GM21390 (cell line): ENCODE measurements around the gene COL4A2.

ENCODE experiments used
- ATAC-seq: cut with Tn5 transposase; IDR thresholded peaks from one replicate; pipeline ENCODE4 v1.9.1; 2021; ENCODE audit not compliant: unreplicated experiment

The COL4A2 gene

DNA sequence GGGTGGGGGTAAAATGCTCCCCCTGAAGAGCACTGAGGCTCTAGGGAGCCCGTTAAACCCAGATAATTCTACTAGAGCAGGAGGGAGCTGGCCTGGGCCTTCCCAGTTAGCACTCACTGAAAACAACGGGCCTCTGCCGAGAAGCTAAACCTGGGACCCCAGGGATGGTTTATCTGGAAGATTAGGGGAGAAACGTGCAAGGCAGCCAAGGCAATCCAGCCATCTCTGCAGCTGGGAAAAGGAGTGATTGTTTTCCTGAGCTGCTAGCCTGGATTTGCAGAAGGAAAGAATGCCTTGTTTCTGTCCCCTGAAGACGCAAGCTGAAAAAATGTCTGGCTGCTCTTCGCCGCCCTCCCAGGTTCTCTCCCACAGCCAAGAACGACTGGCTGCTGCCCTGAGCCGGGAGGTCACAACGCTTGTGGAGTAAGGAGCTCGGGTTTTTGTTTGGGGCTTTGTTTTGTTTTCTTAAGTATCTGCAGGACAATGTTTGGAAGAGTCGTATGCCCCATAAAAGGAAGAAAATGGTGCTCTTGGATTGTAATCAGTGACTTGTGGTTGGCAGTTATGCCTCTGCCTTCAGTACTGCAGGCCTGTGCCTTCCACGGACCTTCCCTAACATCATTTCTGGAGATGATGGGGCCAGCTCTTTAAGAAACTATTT, 31.5 kb downstream of the COL4A2 start:
- no peak for ATAC-seq

DNA sequence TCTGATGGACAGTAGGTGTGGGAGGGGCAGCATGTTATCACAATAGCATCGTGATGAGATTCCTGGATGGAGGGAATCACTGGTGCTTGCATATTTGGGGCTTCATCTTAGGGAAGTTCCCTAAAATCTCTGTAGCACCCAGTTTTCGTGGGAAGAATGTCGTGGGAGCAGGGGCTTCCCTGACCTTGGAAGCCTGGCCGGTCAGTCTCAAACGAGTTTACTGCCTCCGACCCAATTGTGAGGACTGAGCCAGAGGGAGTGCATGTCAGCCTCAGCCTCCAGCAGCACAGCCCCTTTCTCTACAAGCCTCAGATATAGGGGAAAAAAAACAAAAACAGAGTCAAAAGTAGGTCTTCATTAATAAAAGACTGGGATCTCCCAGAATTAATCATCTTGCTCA, 32.2 kb downstream of the COL4A2 start:
- ATAC-seq, result no peak

DNA sequence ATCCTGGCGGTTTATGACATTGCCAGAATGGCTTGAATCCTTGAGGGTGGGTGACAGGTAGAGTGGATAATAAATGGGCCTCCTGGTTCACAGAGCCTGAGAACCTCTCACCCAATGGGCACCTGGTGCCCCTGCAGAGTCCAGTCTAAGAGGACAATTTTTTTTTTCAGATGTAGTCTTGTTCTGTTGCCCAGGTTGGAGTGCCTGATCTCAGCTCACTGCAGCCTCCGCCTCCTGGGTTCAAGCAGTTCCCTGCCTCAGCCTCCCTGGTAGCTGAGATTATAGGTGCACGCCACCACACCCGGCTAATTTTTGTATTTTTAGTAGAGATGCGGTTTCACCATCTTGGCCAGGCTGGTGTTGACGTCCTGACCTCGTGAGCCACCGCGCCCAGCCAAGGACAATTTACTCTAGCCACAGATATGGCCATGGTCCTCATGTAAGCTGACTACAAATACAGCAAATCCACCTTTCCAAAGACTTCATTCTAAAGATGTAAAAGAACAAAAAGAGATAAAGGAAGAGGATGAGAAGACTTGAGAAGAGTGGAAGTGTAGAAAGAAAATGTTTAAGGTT, 33.0 kb downstream of the COL4A2 start:
- ATAC-seq, result no peak

DNA sequence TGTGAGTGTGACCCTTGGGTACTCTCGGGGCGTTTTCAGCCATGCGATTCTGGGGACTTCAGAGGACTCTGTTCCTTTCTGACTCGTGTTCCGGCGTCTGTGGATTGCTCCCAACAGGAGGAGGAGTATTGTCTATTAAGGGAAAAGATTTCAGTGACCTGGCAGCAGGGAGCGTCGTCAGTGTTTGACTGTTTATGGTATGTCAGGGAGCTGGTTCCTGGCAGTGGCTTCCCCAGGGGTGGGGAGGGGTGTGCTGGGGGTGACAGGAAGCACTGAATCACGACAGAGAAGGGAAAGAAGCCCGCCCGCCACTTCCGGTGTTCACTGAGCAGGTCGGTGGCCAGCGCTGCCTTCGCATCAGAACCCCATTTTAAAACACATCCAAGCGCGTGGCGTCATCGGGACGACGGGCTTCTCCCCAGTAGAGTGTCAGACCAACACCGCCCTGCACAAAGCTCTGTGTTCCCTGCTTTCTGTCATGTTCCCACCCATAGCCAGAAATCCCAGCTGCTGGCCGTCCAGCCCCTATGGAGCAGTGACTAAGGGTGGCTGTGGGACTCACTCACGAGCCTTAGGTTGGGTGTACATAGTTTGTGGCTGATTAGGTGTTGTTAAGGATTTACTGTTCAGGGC, 33.8 kb downstream of the COL4A2 start:
- ATAC-seq, result no peak

DNA sequence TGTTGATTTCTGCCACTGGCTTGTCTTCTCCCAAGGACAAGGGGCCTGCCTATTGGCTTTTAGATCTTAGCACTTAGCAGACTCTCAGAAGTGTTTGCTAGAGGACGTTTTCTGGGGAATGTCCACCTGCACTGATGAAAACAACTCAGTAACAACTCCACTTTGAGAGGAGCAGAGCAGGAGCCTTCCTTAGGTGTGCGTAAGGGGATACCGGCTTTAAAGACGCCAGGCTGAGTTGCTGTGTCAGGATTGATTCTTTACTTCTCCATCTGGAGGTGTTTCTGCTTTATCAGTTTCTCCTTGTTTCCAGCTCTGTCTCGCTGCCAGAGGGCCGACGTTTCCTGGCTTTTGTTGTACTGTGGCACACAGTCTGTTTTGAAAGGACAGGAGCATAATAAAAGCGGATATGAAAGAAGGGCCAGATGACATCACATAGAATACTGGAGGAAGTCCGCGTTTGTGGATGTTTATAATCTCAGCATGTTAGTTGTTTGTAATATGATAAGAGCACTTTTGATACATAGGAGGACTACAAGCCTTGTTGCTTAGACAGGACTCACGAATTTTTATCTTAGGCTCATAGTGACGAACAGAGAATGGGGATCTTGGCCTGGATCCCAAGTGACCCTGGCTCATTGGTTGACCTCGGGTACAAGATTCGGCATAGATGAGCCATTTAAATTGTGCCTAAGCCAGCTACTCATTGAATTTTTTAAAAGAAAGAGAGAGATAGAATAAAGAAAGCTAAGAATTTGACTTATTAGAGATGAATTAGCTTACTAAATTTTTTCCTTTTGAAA, 34.6 kb downstream of the COL4A2 start:
- peak; percentile 51 for ATAC-seq

DNA sequence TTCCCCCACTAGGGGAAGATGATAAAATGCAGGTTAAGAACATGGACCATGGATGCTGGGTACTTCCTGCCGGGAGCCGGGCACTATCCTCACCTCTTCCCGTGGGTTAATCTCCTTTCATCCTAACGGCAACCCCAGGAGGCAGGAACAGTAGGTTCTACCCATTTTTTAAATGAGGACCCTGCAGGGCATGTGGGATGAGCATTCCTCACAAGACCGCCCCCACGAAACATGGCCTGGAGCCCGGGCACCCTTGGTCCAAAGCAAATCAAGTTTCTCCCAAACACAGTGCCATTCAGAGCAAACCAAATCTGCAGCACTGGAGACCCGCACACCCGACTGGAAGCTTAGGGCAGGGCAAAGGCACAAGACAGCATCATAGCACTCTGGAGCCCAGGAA, 35.4 kb downstream of the COL4A2 start:
- ATAC-seq, result no peak

DNA sequence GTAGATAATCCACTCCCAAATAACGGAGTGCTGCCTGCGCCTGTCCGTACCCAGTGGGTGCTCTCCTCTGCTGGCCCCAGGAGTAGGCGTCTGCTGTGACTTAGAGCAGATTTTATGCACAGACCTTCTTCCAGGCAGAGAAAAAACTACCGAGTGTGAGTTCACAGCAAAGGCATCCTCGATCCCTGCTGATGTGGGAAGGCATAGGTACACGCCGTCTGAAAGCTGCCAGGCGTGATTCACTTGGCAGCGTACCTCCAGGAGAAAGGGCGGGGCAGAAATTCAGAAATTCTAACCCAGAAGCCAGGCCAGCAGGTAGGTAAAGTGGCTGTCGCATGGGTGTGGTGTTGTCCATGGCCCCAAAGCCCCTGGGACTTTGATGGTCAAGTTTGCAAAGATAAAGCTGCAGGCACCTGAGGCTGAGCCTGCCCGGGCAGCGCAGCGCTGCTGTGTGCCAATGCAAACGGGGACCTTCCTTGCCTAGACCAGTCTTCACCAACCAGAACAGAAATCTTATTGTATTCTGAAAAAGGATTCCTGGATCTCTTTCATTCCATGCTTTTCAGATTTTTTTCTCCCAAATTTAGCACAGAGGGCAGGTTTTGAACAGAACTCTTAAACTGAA, 36.3 kb downstream of the COL4A2 start:
- ATAC-seq, result no peak

DNA sequence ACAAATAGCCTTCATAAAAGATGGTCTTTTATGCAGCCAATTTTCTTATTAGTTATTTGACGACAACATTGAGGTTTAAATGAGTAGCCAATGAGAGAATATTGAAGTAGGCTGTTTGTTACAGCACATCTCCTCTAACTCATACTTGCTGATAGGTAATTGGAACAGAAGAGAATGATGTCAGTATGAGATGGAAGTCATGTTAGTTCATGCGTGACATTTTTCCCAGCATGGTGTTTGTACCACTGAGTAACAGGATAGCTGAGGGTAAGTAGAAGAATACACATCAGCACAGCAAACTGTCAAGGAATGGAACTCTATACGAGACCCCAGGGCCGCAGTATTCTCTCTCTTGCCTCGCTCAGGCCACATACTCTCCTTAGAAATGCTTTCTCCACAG, 37.2 kb downstream of the COL4A2 start:
- ATAC-seq, result no peak

DNA sequence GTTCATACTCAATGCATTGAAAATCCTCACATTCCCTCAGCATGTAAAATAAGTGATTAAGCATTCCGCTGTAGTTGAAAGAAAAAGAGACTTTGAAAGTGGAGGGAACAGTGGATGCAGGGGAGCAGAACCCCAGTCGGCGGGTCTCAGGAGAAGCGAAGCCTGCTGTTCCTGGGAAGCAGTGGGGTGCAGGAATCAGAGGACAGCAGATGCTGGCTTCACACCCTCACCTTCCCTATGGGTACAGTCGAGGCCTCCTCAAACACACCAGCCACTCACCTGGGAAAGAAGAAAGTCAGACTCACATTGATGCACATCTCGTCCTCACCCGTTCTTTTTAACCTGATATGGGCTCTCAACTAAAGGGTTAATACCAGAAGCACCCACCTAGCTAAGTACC, 38.2 kb downstream of the COL4A2 start:
- no peak for ATAC-seq

DNA sequence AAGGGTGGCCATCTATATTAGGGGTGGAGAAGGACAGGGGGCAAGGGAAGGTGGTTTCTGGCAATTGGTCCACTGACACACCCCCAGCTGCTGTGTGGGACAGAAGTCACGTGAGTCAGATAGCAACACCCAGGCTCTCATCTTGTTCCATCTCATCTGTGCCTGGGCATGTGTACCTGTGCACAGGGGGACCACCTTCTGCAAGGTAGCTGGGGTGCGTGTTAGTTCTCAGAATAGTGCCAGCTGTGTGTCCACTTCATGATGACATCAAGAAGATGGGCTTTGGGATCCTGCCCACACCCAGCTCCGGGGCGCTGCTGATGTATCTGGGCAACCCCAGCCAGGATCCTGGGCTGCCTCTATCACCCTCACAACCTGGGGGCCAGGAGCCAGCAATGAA, 38.6 kb downstream of the COL4A2 start:
- ATAC-seq, result no peak

DNA sequence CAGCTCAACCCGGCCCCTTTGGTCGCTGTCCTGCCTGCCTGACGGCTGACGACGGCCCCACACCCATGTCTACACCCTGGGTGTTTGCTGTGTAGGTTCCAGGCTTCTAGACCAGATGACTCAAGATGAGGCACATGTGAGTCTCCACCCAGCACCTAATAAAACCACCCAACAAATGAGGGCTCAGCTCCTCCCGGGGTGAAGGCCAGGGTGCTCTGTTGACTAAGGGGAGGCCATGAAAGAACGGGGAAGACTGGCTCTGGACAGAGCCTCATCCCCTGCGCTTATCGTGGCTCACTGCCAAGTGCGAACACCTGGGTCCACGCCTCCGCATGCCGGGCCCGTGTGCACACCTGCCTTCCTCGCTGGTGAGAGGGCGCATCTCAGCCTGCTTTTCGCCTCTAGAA, 39.6 kb downstream of the COL4A2 start:
- no peak for ATAC-seq

DNA sequence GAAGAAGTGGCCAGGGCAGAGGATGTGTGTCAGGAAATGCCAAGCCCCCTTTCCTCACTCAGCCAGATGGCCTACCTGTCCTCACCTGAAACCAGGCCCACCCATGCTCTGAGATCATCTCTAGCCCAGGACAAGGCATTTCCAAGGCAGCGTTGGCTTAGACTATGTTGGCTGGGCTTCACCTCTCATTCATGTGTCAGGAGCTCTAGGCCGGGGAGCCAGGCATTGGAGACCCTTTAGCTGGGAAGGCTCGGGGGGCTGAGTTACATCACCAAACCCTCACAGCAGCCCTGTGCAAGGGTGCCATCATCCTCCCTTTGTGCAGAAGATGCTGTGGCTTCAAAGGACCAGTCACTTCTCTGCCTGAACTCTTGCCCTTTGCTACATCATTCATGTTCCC, 40.0 kb downstream of the COL4A2 start:
- no peak for ATAC-seq

DNA sequence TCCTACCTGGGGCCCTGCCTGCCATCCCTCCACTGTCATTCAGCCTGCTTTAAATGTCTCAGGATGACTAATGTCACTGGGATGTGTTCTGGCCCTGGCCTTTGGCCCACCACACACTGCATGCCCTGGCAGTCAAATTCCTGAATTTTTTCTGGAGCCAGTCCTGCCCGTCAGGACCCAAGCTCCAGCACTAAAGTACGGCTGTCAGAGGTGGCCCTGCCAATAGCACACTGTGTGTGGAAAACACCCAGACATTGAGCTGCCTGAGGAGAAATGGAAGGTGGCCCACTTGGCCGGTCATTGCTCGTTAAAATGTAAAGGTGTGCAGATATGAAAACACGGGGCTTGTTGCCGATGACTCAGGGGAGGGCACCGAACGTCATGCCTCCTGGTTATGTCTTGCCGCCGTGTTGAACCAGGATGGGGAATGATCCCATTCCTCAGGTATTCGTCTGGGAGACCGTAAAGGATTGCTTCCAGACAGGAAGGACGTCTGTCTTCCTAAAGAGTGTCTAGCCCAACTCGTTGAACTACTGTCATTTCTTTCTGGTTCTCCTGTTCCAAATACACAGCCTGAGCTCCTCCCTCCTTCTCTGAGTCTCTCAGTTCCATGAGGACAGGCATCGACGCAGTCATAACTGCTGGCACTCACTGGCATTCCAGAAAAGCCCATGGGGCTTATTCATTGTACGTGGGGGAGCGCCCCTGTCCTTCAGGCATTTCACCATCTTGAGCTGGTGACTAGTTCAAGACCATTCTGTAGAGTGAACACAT, 40.6 kb downstream of the COL4A2 start:
- no peak for ATAC-seq

DNA sequence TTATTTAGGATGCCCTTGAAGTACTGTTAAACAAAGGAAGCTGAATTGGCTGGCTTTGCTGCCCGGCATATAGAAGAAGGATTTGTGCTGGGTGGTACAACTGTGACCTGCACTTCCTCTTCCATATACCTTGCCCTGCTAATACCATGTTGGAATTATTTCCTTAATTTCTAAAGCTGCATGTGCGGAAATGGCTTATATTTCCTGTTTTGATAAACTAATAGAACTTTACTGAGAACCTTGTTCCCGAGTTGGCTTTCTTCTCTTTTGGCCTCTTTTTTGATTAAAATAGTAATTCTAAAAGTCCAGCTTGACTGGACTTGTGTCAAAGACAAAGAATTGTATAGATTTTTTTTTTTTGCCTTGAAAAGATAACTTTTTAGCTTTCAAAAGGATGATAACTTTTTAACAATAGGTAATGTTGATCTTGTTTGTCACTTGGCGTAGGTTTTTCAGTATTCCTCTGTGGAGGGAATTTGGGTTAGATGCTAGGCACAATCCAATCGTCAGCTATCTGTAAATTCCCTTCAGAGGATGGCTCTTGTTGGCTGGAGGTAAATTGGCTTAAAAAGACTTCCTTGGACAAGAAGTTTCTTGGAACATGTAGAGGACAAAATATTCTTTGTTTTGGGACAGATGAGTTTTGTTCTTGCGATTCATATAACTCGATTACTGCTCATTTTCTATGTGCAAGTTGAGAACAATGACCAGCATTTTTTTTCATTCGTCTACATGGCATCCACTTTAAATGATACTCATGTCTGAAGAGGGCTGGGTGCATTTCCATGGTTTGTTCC, 41.4 kb downstream of the COL4A2 start:
- ATAC-seq, result no peak

DNA sequence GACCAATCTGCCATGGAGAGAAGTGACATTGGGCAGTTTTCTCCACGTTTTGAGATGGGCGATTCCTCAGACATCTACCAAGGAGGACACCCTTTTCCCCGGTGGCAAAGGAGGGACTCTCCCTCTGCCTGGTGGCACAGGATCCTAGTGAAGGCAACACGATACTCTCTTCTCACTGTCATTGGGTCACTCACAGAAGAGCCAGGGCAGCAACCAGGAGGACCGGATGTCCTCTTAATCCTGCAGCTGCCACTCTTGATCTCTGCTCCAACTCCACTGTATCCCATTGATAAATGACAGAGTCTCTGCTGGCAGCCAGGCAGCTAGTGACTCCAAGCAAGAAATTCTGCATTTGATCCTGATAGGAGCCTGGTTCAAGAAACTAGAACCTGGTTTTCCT, 42.2 kb downstream of the COL4A2 start:
- no peak for ATAC-seq

DNA sequence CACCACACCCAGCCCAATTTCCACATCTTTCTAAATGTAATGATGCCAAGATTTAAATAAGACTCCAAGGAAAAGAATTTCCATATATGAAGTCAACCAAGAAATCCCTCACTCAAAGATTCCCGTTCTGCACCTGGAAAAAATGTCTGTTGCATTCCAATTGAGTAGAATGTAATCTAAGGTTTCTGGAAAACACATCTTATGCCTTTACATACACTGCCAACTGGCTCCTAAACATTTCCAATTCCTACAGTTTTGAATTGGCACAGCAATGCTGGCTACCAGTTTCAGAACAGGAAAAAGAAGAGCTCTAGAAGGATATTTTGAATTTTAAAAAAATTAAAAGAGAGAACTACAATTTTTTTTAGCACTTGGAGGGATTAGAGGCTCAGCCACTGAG, 43.0 kb downstream of the COL4A2 start:
- no peak for ATAC-seq

DNA sequence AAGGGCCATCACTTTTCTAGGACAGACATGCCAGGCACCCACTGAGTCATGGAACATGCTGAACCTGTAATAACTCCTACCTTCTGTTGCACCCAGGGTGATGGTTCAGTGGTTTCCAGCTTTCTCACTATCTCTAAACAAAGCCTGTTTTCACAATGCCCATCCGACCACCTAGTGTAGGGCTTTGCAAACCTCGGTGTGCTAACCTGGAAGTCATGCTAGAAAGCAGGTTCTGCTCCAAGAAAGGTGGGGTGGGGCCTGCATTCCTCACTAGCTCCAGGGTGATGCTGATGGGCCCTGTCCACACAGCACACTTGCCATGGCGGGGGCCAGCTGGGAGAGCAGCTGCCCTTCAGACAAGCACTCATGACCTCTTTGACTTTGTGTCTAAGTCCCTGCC, 43.4 kb downstream of the COL4A2 start:
- no peak for ATAC-seq

DNA sequence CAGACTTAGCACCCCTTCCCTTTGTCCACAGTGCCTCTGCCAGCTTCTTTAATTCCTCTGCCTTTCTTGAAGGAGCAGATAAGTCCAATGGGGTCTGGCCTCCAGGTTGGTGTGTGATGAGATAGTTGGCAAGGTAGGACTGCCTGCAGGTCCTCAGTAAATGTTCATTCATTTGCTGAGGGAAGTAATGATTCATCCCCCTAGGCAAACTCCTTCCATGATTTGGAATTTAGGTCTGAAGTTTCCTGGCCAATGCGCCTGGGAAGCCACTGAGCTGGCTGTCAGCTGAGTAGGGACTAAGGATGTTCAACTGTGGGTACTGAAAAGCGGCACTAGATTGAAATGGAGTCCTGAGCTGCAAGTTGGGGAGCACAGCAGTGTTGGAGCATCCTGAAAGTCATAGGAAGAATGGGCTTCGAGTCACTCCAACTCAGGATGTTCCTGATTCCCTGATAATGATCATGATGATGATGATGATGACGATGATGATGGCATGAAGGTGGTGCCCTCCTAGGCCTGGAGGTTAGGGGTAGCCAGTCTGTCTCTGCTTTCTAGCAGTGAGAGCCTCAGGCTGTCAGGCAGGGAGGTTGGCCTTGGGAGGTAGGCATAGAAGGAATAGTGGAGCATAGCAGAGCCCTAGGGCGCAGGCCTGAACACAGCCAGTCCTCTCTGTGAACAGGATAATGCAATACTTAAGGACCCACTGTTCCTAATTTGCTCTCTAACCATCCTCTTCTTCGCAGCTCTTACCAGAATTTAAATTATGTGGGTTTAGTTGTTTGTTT, 44.7 kb downstream of the COL4A2 start:
- no peak for ATAC-seq

DNA sequence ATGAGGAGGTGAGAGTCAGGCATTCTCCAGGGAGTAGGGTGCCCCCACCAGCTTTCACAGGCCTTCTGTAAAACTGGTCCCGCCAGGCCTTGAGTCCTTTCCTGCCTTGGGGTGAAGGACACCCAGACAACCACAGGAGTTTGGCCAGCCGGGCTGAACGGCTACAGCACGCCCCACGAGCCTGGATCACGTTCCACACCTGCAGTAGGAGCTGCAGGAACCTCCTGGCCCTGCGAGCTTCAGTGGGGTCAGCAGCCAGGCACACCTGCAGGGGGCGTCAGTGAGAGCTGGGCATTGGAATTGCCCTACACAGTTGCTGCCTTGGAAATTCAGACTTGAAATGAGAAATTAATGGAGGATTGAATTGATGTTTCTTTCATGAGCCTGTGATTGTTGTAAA, 45.7 kb downstream of the COL4A2 start:
- no peak for ATAC-seq
